Mesendoderm (in vitro differentiated cells): ENCODE data around the gene PTPRD.

Experiments
- DNase-seq: peaks from one replicate; pipeline ENCODE4 v3.0.0; 2013
- H2AK5ac ChIP-seq: 2 replicates; pipeline ENCODE4 v1.6.1; 2013; ENCODE audit warnings: low read length, inconsistent platforms
- H2BK120ac ChIP-seq: 2 replicates; pipeline ENCODE4 v1.6.1; 2013; ENCODE audit warnings: low read depth, mild to moderate bottlenecking, low read length, moderate library complexity, mixed read lengths
- H2BK15ac ChIP-seq: replicated peaks from 2 replicates; pipeline ENCODE4 v1.6.1; 2013; ENCODE audit warnings: low read depth, mild to moderate bottlenecking, moderate library complexity
- H2BK5ac ChIP-seq: 2 replicates; pipeline ENCODE4 v1.6.1; 2013; ENCODE audit warnings: low read length, inconsistent platforms
- H3K18ac ChIP-seq: 2 replicates; pipeline ENCODE4 v1.6.1; 2013; ENCODE audit warnings: mild to moderate bottlenecking, low read length, mixed read lengths
- H3K23ac ChIP-seq: one replicate; pipeline ENCODE4 v1.6.1; 2013; ENCODE audit warnings: low read length
- H3K27ac ChIP-seq: 2 replicates; pipeline ENCODE4 v1.5.1; 2013; ENCODE audit warnings: low read depth, mild to moderate bottlenecking, inconsistent platforms, low read length, moderate library complexity
- H3K27me3 ChIP-seq: 2 replicates; pipeline ENCODE4 v1.6.1; 2013; ENCODE audit warnings: low read length, control low read depth, mild to moderate bottlenecking, inconsistent platforms; ENCODE audit not compliant: insufficient read depth, poor library complexity
- H3K36me3 ChIP-seq: 2 replicates; pipeline ENCODE4 v1.6.1; 2013; ENCODE audit warnings: low read length, inconsistent platforms; ENCODE audit not compliant: control insufficient read depth, insufficient read depth
- H3K4ac ChIP-seq: one replicate; pipeline ENCODE4 v1.6.1; 2013; ENCODE audit warnings: low read depth, mild to moderate bottlenecking, low read length, moderate library complexity
- H3K4me1 ChIP-seq: 2 replicates; pipeline ENCODE4 v1.6.1; 2013; ENCODE audit warnings: low read depth, low read length, inconsistent platforms; ENCODE audit not compliant: control insufficient read depth
- H3K4me2 ChIP-seq: 2 replicates; pipeline ENCODE4 v1.6.1; 2013; ENCODE audit warnings: low read length
- H3K4me3 ChIP-seq: 2 replicates; pipeline ENCODE4 v1.5.1; 2013; ENCODE audit warnings: mild to moderate bottlenecking, low read length
- H3K56ac ChIP-seq: one replicate; pipeline ENCODE4 v1.6.1; 2013; ENCODE audit warnings: low read length
- H3K79me1 ChIP-seq: 2 replicates; pipeline ENCODE4 v1.6.1; 2013; ENCODE audit warnings: low read length, inconsistent platforms
- H3K79me2 ChIP-seq: 2 replicates; pipeline ENCODE4 v1.6.1; 2013; ENCODE audit warnings: mild to moderate bottlenecking, low read length; ENCODE audit not compliant: control insufficient read depth, insufficient read depth
- H3K9ac ChIP-seq: 2 replicates; pipeline ENCODE4 v1.6.1; 2013; ENCODE audit warnings: low read length, inconsistent platforms
- H4K5ac ChIP-seq: one replicate; pipeline ENCODE4 v1.6.1; 2013; ENCODE audit warnings: low read length
- H4K8ac ChIP-seq: one replicate; pipeline ENCODE4 v1.6.1; 2013; ENCODE audit warnings: low read depth, mild to moderate bottlenecking, control low read depth, low read length, moderate library complexity
- WGBS: extraction: QIAGEN DNeasy Blood & Tissue Kit; methylation state at CpG from one replicate; pipeline ENCODE4 v1.1.7; 2013; ENCODE audit warnings: low lambda C conversion rate, missing lambda C conversion rate; ENCODE audit not compliant: insufficient coverage; ENCODE audit errors: extremely low coverage; 5-methylcytosine and 5-hydroxymethylcytosine counted together

Gene PTPRD

DNA sequence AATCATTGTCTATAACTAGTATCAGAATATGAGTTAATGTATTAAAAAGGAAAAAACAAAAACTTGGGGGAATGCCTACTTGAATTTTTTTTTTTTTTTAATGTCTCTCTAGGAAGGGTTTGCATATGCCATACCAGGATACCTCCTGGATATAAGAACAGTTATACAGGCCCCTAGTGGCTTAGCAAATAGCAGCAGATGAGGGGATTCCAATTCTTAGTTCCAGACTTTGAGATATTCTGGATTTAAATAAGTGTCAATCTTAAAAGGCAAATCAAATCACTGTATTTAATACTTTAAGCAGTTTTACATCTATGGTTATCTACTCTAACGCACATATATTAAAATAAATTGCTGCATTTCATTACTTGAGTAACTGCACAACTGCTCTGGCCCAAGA, 1757.8 kb downstream of the PTPRD start:
- peaks cover 5% of the 10 kb centered on the region for H3K79me2 ChIP-seq
- H4K8ac ChIP-seq: no peak overlapping the region
- no peaks in the 10 kb centered on the region for H3K27me3 ChIP-seq
- H3K4me3 ChIP-seq: no peak overlapping the region
- H3K4me1 ChIP-seq: peaks cover 7% of the 10 kb centered on the region
- H2BK5ac ChIP-seq: no peak overlapping the region
- H2BK15ac ChIP-seq: no peak overlapping the region
- H4K5ac ChIP-seq: no peak overlapping the region
- H3K56ac ChIP-seq: no peak overlapping the region
- H3K9ac ChIP-seq: no peak overlapping the region
- H2AK5ac ChIP-seq: no peak overlapping the region
- no peak overlapping the region for H3K18ac ChIP-seq
- WGBS: no CpG with 5 or more reads among the region's 1 CpG
- no peak overlapping the region for H3K4me2 ChIP-seq
- H3K79me1 ChIP-seq: peaks cover 2% of the 10 kb centered on the region
- H2BK120ac ChIP-seq: no peak overlapping the region
- no peak overlapping the region for H3K4ac ChIP-seq
- no peak overlapping the region for H3K23ac ChIP-seq
- H3K36me3 ChIP-seq: no peaks in the 10 kb centered on the region
- H3K27ac ChIP-seq: no peak overlapping the region
- peak; percentile 41 for DNase-seq

GRCh38 chr9:8852301-8852864, 1760.4 kb downstream of the PTPRD start:
- H3K56ac ChIP-seq: no peak overlapping the region
- H3K79me1 ChIP-seq: peaks cover 3% of the 10 kb centered on the region
- WGBS: no CpG with 5 or more reads among the region's 4 CpGs
- no peak overlapping the region for H3K18ac ChIP-seq
- no peaks in the 10 kb centered on the region for H3K27me3 ChIP-seq
- no peak for DNase-seq
- H4K8ac ChIP-seq: no peak overlapping the region
- no peak overlapping the region for H3K4me2 ChIP-seq
- H3K79me2 ChIP-seq: peaks cover 8% of the 10 kb centered on the region
- no peak overlapping the region for H2AK5ac ChIP-seq
- H3K4me3 ChIP-seq: no peak overlapping the region
- no peak overlapping the region for H3K4ac ChIP-seq
- H3K9ac ChIP-seq: no peak overlapping the region
- H2BK5ac ChIP-seq: no peak overlapping the region
- H3K36me3 ChIP-seq: no peaks in the 10 kb centered on the region
- peaks cover 2% of the 10 kb centered on the region for H3K4me1 ChIP-seq
- H3K27ac ChIP-seq: no peak overlapping the region
- no peak overlapping the region for H2BK15ac ChIP-seq
- H3K23ac ChIP-seq: no peak overlapping the region
- H2BK120ac ChIP-seq: no peak overlapping the region
- H4K5ac ChIP-seq: no peak overlapping the region

- no peaks in the 10 kb centered on the region for H3K27me3 ChIP-seq
- H2BK5ac ChIP-seq: no peak overlapping the region
- H3K4ac ChIP-seq: no peak overlapping the region
- no peak overlapping the region for H3K27ac ChIP-seq
- H3K36me3 ChIP-seq: no peaks in the 10 kb centered on the region
- H3K18ac ChIP-seq: no peak overlapping the region
- no peak overlapping the region for H2BK120ac ChIP-seq
- H3K4me1 ChIP-seq: peaks cover 2% of the 10 kb centered on the region
- no peak overlapping the region for H4K5ac ChIP-seq
- peaks cover 8% of the 10 kb centered on the region for H3K79me1 ChIP-seq
- H3K56ac ChIP-seq: no peak overlapping the region
- H4K8ac ChIP-seq: no peak overlapping the region
- no peak overlapping the region for H3K9ac ChIP-seq
- no peak overlapping the region for H3K23ac ChIP-seq
- H3K79me2 ChIP-seq: peaks cover 9% of the 10 kb centered on the region
- H2AK5ac ChIP-seq: no peak overlapping the region
- H3K4me3 ChIP-seq: no peak overlapping the region
- H2BK15ac ChIP-seq: no peak overlapping the region
- no peak for DNase-seq
- no peak overlapping the region for H3K4me2 ChIP-seq
Observed at GRCh38 chr9:8850914-8851313, 1761.9 kb downstream of the PTPRD start.

GRCh38 chr9:8845808-8846207, 1767.0 kb downstream of the PTPRD start:
- no peak for DNase-seq
- Histone ChIP-seq H4K8ac (no peak overlapping the region), H3K4me3 (no peak overlapping the region), H3K27ac (no peak overlapping the region), H3K9ac (no peak overlapping the region), H2AK5ac (no peak overlapping the region), H3K79me1 (peaks cover 21% of the 10 kb centered on the region), H3K27me3 (no peaks in the 10 kb centered on the region), H3K4me1 (no peaks in the 10 kb centered on the region), H3K23ac (no peak overlapping the region), H4K5ac (no peak overlapping the region), H3K4ac (no peak overlapping the region), H3K18ac (no peak overlapping the region), H2BK120ac (no peak overlapping the region), H2BK15ac (no peak overlapping the region), H3K36me3 (no peaks in the 10 kb centered on the region), H3K56ac (no peak overlapping the region), H3K79me2 (peaks cover 10% of the 10 kb centered on the region), H3K4me2 (no peak overlapping the region), H2BK5ac (no peak overlapping the region)
- no CpG with 5 or more reads among the region's 3 CpGs for WGBS

DNA sequence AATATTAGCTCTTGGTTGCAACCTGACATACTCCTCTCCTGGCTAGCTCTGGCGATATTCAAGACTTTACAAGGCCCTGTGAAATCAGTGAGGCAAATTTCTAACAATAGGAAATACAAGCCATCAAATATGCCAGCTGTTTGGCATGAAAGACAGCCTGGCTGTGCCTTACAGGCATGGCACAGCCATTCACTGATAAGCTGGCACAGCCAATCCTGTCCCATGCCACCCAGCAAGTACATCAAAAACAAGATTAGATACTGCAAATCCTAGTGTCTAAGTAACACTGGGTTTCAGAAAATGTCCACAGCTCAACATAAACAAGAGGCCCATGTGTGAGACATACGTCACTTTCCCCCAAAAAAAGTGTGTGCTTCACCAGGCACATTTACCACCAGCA, 1767.4 kb downstream of the PTPRD start:
- Histone ChIP-seq H3K18ac (no peak overlapping the region), H3K79me2 (peaks cover 11% of the 10 kb centered on the region), H3K27me3 (no peaks in the 10 kb centered on the region), H4K5ac (no peak overlapping the region), H2BK5ac (no peak overlapping the region), H3K4me3 (no peak overlapping the region), H2BK15ac (no peak overlapping the region), H2AK5ac (no peak overlapping the region), H3K56ac (no peak overlapping the region), H2BK120ac (no peak overlapping the region), H3K36me3 (no peaks in the 10 kb centered on the region), H3K23ac (no peak overlapping the region), H3K4me1 (no peaks in the 10 kb centered on the region), H3K4ac (no peak overlapping the region), H3K9ac (no peak overlapping the region), H3K4me2 (no peak overlapping the region), H3K27ac (no peak overlapping the region), H3K79me1 (peaks cover 23% of the 10 kb centered on the region), H4K8ac (no peak overlapping the region)
- no CpG with 5 or more reads among the region's 2 CpGs for WGBS
- DNase-seq: no peak

DNA sequence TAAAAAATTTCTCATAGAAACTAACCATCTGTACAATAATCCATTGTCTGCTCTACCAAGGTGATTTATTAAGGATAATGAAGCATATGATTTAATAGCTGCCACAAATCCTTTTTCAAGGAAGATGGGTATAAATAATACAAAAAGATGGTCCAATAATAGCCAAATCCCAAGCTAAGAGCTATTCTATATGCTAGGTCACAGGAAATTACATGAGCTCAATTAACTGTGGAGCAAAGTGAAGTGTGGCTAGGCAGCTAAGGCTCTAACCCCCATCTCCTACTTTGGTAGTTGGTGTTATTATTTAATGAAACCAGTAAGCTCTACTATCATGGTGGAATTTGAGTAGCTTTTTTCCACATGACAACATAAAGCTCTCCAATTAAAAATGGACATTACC, 1768.3 kb downstream of the PTPRD start:
- H3K4ac ChIP-seq: no peak overlapping the region
- peaks cover 9% of the 10 kb centered on the region for H3K79me2 ChIP-seq
- no peak overlapping the region for H3K23ac ChIP-seq
- no peak overlapping the region for H3K56ac ChIP-seq
- no peak overlapping the region for H2BK15ac ChIP-seq
- no peak overlapping the region for H3K4me3 ChIP-seq
- no peak overlapping the region for H4K5ac ChIP-seq
- no peak overlapping the region for H3K4me2 ChIP-seq
- no peak overlapping the region for H2AK5ac ChIP-seq
- H3K9ac ChIP-seq: no peak overlapping the region
- H3K27me3 ChIP-seq: no peaks in the 10 kb centered on the region
- H4K8ac ChIP-seq: no peak overlapping the region
- no peaks in the 10 kb centered on the region for H3K4me1 ChIP-seq
- no peak overlapping the region for H3K27ac ChIP-seq
- H2BK5ac ChIP-seq: no peak overlapping the region
- no peak overlapping the region for H2BK120ac ChIP-seq
- peaks cover 21% of the 10 kb centered on the region for H3K79me1 ChIP-seq
- no peak overlapping the region for H3K18ac ChIP-seq
- no peak for DNase-seq
- no peaks in the 10 kb centered on the region for H3K36me3 ChIP-seq
